GM12801 (cell line): ENCODE results near the gene ZNF784.

ENCODE experiments used
- CTCF ChIP-seq: IDR thresholded peaks from one replicate; pipeline ENCODE4 v1.5.1; 2011; ENCODE audit warnings: control low read depth; ENCODE audit not compliant: insufficient read length; ENCODE audit errors: extremely low read depth

Gene ZNF784

GRCh38 chr19:55594996-55595545 lies 29.3 kb downstream of the ZNF784 start:
- TF ChIP-seq CTCF, result no peak

- TF ChIP-seq CTCF, result no peak
Measured at GRCh38 chr19:55593096-55593772, 31.1 kb downstream of the ZNF784 start.

GRCh38 chr19:55592391-55593090 lies 31.8 kb downstream of the ZNF784 start:
- no peak for TF ChIP-seq CTCF

- TF ChIP-seq CTCF, result no peak
Measured at GRCh38 chr19:55591555-55591954, 32.8 kb downstream of the ZNF784 start.

GRCh38 chr19:55590617-55591016 lies 33.7 kb downstream of the ZNF784 start:
- no peak for TF ChIP-seq CTCF

GRCh38 chr19:55590109-55590508 lies 34.3 kb downstream of the ZNF784 start:
- no peak for TF ChIP-seq CTCF

GRCh38 chr19:55588738-55589137 lies 35.6 kb downstream of the ZNF784 start:
- TF ChIP-seq CTCF, result no peak
